Activated naive CD4-positive, alpha-beta T cell treated with Interleukin-2 at 50 U/mL for 16 hours (primary cell): ENCODE data around the gene PMEPA1.
"Not testable (repeated sequence)": the region's sequence is repeated elsewhere in the genome, so short reads cannot be mapped to it uniquely, and the experiment has no call there.

Experiments used
- DNase-seq: peaks from one replicate; pipeline ENCODE4 v3.0.0-alpha.2; 2020

PMEPA1 gene

DNA sequence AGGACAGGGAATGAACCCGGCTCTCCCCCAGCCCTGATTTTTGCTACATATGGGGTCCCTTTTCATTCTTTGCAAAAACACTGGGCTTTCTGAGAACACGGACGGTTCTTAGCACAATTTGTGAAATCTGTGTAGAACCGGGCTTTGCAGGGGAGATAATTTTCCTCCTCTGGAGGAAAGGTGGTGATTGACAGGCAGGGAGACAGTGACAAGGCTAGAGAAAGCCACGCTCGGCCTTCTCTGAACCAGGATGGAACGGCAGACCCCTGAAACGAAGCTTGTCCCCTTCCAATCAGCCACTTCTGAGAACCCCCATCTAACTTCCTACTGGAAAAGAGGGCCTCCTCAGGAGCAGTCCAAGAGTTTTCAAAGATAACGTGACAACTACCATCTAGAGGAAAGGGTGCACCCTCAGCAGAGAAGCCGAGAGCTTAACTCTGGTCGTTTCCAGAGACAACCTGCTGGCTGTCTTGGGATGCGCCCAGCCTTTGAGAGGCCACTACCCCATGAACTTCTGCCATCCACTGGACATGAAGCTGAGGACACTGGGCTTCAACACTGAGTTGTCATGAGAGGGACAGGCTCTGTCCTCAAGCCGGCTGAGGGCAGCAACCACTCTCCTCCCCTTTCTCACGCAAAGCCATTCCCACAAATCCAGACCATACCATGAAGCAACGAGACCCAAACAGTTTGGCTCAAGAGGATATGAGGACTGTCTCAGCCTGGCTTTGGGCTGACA lies 60.8 kb downstream of the PMEPA1 start:
- DNase-seq = no peak

DNA sequence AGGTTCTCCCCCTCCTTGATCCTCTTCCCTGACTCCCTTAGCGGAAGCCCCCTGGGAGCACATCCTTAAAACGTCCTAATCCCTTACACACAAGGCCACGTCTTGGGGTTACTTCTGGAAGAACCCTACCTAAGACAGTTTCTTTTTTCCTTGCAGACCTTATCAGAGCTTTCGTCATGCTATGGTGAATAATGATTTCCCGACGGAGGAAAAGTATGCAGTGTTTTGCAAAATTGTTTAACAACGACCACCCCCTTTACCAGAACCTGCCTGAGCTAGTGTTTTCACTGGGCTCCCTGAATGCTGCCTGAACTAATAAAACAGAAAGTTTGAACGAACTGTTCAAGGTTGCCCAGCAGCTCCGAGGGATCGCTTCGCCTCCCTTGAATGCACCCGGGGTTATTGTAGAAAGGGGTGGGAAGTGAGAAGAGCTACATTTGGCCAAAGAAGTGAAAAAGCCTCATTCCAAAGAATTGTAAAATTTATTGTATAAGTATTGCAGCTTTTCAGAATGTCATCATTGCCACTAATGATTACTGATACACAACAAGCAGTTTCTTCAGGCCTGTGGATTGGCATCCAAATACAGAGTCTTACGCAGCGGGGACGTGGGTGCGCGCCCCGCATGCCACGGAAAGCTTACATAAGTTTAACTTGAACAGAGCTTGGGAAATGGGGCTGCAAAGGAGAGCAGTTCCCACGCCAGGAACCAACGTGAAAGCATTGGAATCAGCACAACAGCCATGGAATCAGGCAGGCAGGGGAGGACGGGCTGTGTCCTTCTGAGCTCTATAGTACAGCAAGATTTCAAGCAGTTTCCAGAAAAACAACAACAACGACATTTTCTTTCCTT lies 61.7 kb downstream of the PMEPA1 start:
- DNase-seq = no peak

GRCh38 chr20:57647006-57647932 lies 62.5 kb downstream of the PMEPA1 start:
- DNase-seq = no peak

DNA sequence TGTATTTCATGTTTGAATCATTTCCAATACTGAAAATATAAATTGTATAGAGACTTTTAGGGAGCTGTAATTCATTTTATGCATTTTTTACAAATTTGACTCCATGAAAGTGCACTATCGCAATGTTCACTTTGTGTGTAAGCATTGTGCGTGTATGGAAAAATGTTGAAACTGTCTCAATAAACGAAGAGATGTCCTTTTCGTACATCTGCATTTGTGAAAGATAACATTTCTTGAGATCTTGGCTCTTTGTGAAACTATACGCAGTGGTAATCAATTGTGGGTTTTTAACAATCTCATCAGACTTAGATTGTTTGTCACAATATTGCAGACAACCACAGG lies 70.9 kb downstream of the PMEPA1 start:
- DNase-seq = no peak

DNA sequence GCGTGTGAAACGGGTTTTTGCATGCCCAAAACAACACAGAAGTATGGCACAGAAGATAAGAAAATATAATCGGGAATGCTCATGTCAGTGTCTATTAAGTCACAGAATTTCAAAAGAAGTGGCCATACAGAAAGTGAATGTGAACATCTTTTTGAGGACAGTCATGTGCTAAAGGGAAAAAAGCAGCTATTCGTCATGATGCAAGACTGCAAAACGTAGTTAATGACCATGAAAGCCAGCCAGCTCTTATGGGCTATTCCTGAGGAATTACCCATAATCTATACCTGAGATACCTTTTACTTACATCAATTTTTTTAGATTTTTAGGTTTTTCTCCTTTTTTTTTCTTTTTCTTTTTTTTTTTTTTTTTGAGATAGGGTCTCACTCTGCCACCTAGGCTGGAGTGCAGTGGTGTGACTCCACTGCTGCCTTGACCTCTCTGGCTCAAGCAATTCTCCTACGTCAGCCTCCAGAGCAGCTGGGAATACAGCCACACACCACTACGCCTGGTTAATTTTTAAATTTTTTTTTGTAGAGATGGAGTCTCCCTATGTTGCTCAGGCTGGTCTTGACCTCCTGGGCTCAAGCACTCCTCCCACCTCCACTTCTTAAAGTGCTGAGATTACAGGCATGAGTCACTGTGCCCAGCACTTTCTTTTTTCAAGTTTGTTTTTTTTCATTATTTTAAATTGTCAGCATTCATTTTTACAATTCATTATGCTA lies 71.5 kb downstream of the PMEPA1 start:
- DNase-seq = no peak

GRCh38 chr20:57633945-57634491 lies 75.8 kb downstream of the PMEPA1 start:
- no peak for DNase-seq

GRCh38 chr20:57632286-57632685 lies 77.5 kb downstream of the PMEPA1 start:
- DNase-seq = no peak

GRCh38 chr20:57630061-57630460 lies 79.8 kb downstream of the PMEPA1 start:
- no peak for DNase-seq

GRCh38 chr20:57629491-57629901 lies 80.3 kb downstream of the PMEPA1 start:
- not testable (repeated sequence) for DNase-seq

DNA sequence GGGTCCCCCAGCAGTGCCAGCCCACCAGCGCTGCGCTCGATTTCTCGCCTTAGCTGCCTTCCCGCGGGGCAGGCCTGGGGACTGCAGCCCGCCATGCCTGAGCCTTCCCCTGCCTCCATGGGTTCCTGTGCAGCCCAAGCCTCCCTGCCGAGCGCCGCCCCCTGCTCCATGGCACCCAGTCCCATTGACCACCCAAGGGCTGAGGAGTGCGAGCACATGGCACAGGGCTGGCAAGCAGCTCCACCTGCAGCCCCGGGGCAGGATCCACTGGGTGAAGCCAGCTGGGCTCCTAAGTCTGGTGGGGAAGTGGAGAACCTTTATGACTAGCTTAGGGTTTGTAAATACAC lies 80.9 kb downstream of the PMEPA1 start:
- not testable (repeated sequence) for DNase-seq

- peak; percentile 40 for DNase-seq
Observed at GRCh38 chr20:57628047-57628961, 81.5 kb downstream of the PMEPA1 start.

- no peak for DNase-seq
Observed at GRCh38 chr20:57627339-57627738, 82.5 kb downstream of the PMEPA1 start.

GRCh38 chr20:57625978-57626377 lies 83.8 kb downstream of the PMEPA1 start:
- DNase-seq = no peak

DNA sequence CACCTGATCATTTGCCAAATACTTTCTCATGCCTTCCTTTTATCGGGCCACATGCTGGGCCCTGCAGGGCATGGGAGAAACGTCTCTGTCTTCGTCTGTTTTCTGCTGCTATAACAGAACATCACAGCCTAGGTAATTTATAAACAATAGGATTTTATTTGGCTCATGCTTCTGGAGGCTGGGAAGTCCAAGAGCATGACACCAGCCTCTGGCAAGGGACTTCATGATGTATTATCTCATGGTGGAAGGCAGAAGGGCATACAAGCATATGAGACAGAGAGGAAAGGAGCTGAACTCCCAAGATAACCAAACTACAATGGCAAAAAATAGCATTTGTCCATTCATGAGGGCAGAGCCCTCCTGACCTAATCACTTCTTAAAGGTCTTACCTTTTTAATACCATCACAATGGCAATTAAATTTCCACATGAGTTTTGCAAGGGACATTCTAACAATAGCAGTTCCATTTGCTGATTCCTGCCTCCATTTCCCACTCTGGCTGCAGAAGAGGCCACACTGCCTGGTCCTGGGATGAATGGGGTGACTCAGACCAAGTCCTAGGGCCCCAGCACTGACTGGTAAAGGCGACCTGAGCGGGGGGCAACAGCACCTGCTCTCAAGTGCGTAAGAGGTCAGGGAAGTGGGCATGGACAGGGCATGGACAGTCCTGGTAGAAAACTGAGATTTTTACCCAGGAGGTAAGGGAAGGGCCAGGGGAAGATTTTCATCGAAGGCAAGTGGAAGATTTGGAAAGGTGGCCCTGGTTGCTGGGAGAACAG lies 84.4 kb downstream of the PMEPA1 start:
- DNase-seq = no peak

- no peak for DNase-seq
Observed at GRCh38 chr20:57624124-57624523, 85.7 kb downstream of the PMEPA1 start.

DNA sequence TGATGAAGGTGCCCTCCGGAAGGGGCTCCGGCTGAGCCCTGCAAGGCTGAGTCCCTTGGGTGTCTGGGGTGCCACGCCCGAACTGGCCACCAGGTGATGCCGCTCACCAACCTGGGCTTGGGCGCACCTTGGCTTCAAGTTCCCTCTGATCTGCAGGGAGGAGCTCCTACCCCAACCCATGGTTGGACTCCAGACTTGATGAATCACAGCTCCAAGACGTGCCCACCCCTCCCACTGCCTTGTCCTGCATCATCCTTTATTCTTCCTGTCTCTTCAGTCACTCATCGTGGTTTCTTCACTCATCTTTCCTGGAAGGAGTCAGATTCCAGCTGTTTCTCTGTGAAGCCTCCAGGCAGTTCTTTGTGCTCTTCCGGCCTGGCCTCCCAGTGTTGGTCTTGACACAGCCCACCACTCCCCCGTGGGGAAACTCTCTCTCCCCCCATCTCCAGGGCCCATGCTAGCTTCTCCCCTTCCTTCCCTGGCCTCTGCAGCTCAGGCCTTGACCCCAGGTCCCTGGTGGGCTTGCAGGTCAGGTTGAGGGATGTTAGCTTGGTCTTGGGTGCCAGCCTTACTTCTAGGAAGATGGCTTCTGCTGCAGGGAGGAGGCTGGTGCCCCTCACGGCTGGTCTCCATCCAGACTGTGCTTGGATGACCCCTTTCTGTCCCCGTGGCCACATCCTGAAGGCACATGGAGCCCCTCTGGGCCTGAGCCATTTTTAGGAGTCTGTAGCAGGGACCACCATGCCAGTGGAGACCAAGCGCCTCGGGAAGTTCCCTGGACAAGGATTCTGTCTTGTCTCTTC lies 87.0 kb downstream of the PMEPA1 start:
- peak; percentile 74 for DNase-seq

GRCh38 chr20:57622201-57622570 lies 87.6 kb downstream of the PMEPA1 start:
- no peak for DNase-seq

GRCh38 chr20:57621421-57622200 lies 88.2 kb downstream of the PMEPA1 start:
- no peak for DNase-seq

- DNase-seq = no peak
Observed at GRCh38 chr20:57620999-57621398, 88.8 kb downstream of the PMEPA1 start.
